Stimulated activated naive CD8-positive, alpha-beta T cell treated with anti-CD3 and anti-CD28 coated beads, Interleukin-15, amount 100 ng/mL, for 72 hours (primary cell): Measurements from ENCODE around the gene MRPL43.
"Not testable (repeated sequence)": the region's sequence is repeated elsewhere in the genome, so short reads cannot be mapped to it uniquely, and the experiment has no call there.

Source experiments
- ATAC-seq: fragments of 150-1000 bp; cut with Tn5 transposase; 2 replicates; pipeline ENCODE4 v1.10.0; 2021; ENCODE audit warnings: mild to moderate bottlenecking, moderate library complexity
- DNase-seq, 2 donors: peaks; one replicate each; pipeline ENCODE4 v3.0.0; 2021 to 2022
- H3K27ac Mint-ChIP-seq, 2 donors: one replicate each; pipeline ENCODE4 v1.8.0; 2022; ENCODE audit warnings: mild to moderate bottlenecking in 2 of 2, mixed read lengths in 2 of 2, moderate library complexity in 2 of 2
- H3K27me3 Mint-ChIP-seq: one replicate; pipeline ENCODE4 v1.8.0; 2022; ENCODE audit warnings: mixed read lengths
- H3K4me1 Mint-ChIP-seq: one replicate; pipeline ENCODE4 v1.8.0; 2022; ENCODE audit warnings: mild to moderate bottlenecking, mixed read lengths
- H3K4me3 Mint-ChIP-seq, 2 donors: one replicate each; pipeline ENCODE4 v1.8.0; 2022; ENCODE audit warnings: mild to moderate bottlenecking in 2 of 2, mixed read lengths in 2 of 2, moderate library complexity in 1 of 2
- H3K9me3 Mint-ChIP-seq, 2 donors: one replicate each; pipeline ENCODE4 v1.8.0; 2022; ENCODE audit warnings: mixed read lengths in 2 of 2

The MRPL43 gene

GRCh38 chr10:100986952-100987684, at the start of gene MRPL43, which contains the start of gene TWNK:
Gene MRPL43 (minus strand): TSS chr10:100987497. CDS start chr10:100987443, 54 bp downstream.
Gene TWNK (plus strand): TSS chr10:100987543. CDS start chr10:100988211, 668 bp downstream.
- peaks cover 49% of the 10 kb centered on the region for H3K4me1 Mint-ChIP-seq
- DNase-seq (peak; percentile 77 to 82), ATAC-seq (peak; percentile 96)
- peak within 1 kb of the TSS; percentile 96 to 97 for H3K27ac Mint-ChIP-seq
- peak within 1 kb of the TSS; percentile 88 to 96 for H3K4me3 Mint-ChIP-seq
- no peaks in the 10 kb centered on the region for H3K27me3 Mint-ChIP-seq
- no peaks in the 10 kb centered on the region for H3K9me3 Mint-ChIP-seq

- H3K27me3 Mint-ChIP-seq: no peaks in the 10 kb centered on the region
- no peak for DNase-seq
Measured at GRCh38 chr10:101036726-101037125, 49.4 kb upstream of the MRPL43 start.

GRCh38 chr10:101035916-101036702, 48.8 kb upstream of the MRPL43 start:
- DNase-seq (no peak), ATAC-seq (no peak)
- no peaks in the 10 kb centered on the region for H3K27me3 Mint-ChIP-seq
- H3K4me3 Mint-ChIP-seq: no peak overlapping the region
- H3K4me1 Mint-ChIP-seq: peaks cover 27% of the 10 kb centered on the region
- H3K27ac Mint-ChIP-seq: peak overlapping the region in 1 of 2 donors; percentile 60
- H3K9me3 Mint-ChIP-seq: no peaks in the 10 kb centered on the region

More at GRCh38 chr10:101036726-101037125, 49.4 kb upstream of the MRPL43 start:
- no peak overlapping the region for H3K4me3 Mint-ChIP-seq
- no peak for ATAC-seq
- peaks cover 30% of the 10 kb centered on the region for H3K4me1 Mint-ChIP-seq
- H3K27ac Mint-ChIP-seq: no peak overlapping the region
- no peaks in the 10 kb centered on the region for H3K9me3 Mint-ChIP-seq

GRCh38 chr10:101035314-101035713, 48.0 kb upstream of the MRPL43 start:
- no peak for DNase-seq
- no peaks in the 10 kb centered on the region for H3K27me3 Mint-ChIP-seq
- no peak for ATAC-seq
- no peaks in the 10 kb centered on the region for H3K9me3 Mint-ChIP-seq
- no peak overlapping the region for H3K27ac Mint-ChIP-seq
- no peak overlapping the region for H3K4me3 Mint-ChIP-seq
- peaks cover 29% of the 10 kb centered on the region for H3K4me1 Mint-ChIP-seq

- not testable (repeated sequence) for H3K27me3 Mint-ChIP-seq, DNase-seq, H3K9me3 Mint-ChIP-seq, ATAC-seq, H3K4me3 Mint-ChIP-seq, H3K27ac Mint-ChIP-seq
- peaks cover 31% of the 10 kb centered on the region for H3K4me1 Mint-ChIP-seq
Measured at GRCh38 chr10:101034404-101034803, 47.1 kb upstream of the MRPL43 start.

- no peak overlapping the region for H3K27ac Mint-ChIP-seq
- H3K4me1 Mint-ChIP-seq: peaks cover 31% of the 10 kb centered on the region
- H3K4me3 Mint-ChIP-seq: peak overlapping the region in 1 of 2 donors; percentile 41
- ATAC-seq: no peak
- DNase-seq: no peak
- peaks cover 19% of the 10 kb centered on the region for H3K27me3 Mint-ChIP-seq
- H3K9me3 Mint-ChIP-seq: no peaks in the 10 kb centered on the region
Measured at GRCh38 chr10:101033276-101033675, 46.0 kb upstream of the MRPL43 start.

- peak overlapping the region; percentile 45 to 87 for H3K27ac Mint-ChIP-seq
- H3K9me3 Mint-ChIP-seq: no peaks in the 10 kb centered on the region
- DNase-seq (peak; percentile 34 to 54), ATAC-seq (peak; percentile 64)
- H3K4me3 Mint-ChIP-seq: peak overlapping the region; percentile 83 to 85
- H3K27me3 Mint-ChIP-seq: peaks cover 25% of the 10 kb centered on the region
- peaks cover 31% of the 10 kb centered on the region for H3K4me1 Mint-ChIP-seq
Measured at GRCh38 chr10:101032637-101033224, 45.4 kb upstream of the MRPL43 start.

- Mint-ChIP-seq H3K27me3 (peaks cover 31% of the 10 kb centered on the region), H3K27ac (peak overlapping the region; percentile 87 to 96), H3K4me1 (peaks cover 31% of the 10 kb centered on the region), H3K9me3 (no peaks in the 10 kb centered on the region), H3K4me3 (peak overlapping the region; percentile 83 to 85)
- ATAC-seq (peak; percentile 58), DNase-seq (peak; percentile 54 to 62)
Measured at GRCh38 chr10:101031796-101032636, 44.7 kb upstream of the MRPL43 start.

- Mint-ChIP-seq H3K4me3 (peak within 1 kb of the TSS; percentile 83 to 85), H3K27ac (peak within 1 kb of the TSS; percentile 82 to 96), H3K4me1 (peaks cover 31% of the 10 kb centered on the region), H3K9me3 (no peaks in the 10 kb centered on the region), H3K27me3 (peaks cover 31% of the 10 kb centered on the region)
- peak; percentile 94 to 96 for DNase-seq
- peak; percentile 89 for ATAC-seq
Measured at GRCh38 chr10:101031128-101031795, 44.0 kb upstream of the MRPL43 start, which contains the start of the genes PDZD7 and SFXN3. Gene PDZD7 (minus strand): TSS chr10:101031129. CDS start chr10:101030219, 910 bp downstream. Gene SFXN3 (plus strand): TSS chr10:101031234. CDS start chr10:101034695, 3,461 bp downstream.

GRCh38 chr10:101030496-101031127, 43.3 kb upstream of the MRPL43 start:
- H3K27me3 Mint-ChIP-seq: peaks cover 31% of the 10 kb centered on the region
- ATAC-seq (no peak), DNase-seq (no peak)
- no peak overlapping the region for H3K27ac Mint-ChIP-seq
- H3K9me3 Mint-ChIP-seq: no peaks in the 10 kb centered on the region
- H3K4me3 Mint-ChIP-seq: peak overlapping the region; percentile 83 to 85
- peaks cover 31% of the 10 kb centered on the region for H3K4me1 Mint-ChIP-seq

- DNase-seq (no peak), ATAC-seq (no peak)
- H3K9me3 Mint-ChIP-seq: no peaks in the 10 kb centered on the region
- peaks cover 31% of the 10 kb centered on the region for H3K27me3 Mint-ChIP-seq
- H3K27ac Mint-ChIP-seq: no peak overlapping the region
- H3K4me3 Mint-ChIP-seq: no peak overlapping the region
- H3K4me1 Mint-ChIP-seq: peaks cover 31% of the 10 kb centered on the region
Measured at GRCh38 chr10:101029520-101030295, 42.4 kb upstream of the MRPL43 start.

- H3K4me3 Mint-ChIP-seq: no peak overlapping the region
- H3K27ac Mint-ChIP-seq: no peak overlapping the region
- DNase-seq: no peak
- H3K4me1 Mint-ChIP-seq: peaks cover 28% of the 10 kb centered on the region
- H3K9me3 Mint-ChIP-seq: no peaks in the 10 kb centered on the region
- H3K27me3 Mint-ChIP-seq: peaks cover 31% of the 10 kb centered on the region
- no peak for ATAC-seq
Measured at GRCh38 chr10:101028446-101029337, 41.4 kb upstream of the MRPL43 start.
